ENCODE data around the gene TMEM89. TPM values are rescaled to one million over a fixed set of nuclear protein-coding genes. Genes with fewer than 3 reads are reported as not detected.

The TMEM89 gene
- total and polyA plus RNA-seq, 2 experiments from 2014 or later, result not detected

DNA sequence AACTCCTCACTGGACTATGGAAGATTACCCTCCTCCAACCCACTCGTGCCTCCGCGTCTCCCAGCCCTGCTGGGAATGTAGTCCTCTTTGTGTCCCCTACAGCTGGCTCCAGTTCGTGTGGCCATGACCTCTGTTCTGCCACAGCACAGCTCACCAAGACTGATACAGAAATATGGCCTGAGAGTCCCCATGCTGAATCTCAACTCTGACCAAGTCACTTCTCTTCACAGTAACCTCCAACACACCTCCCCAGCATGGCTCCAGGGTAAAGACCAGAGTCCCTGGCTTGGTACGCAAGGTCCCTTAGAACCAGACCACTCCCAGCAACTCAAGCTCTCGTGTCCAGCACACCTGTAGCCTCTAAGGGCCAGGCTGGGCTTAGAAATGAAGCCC, 24.2 kb downstream of the TMEM89 start:
- no peaks in the 10 kb centered on the region for H3K79me2 ChIP-seq (replicated peaks; ENCODE audit: insufficient read depth)
- TF ChIP-seq ZNF114 (CRISPR knock-in tag; IDR thresholded peaks at IDR 0.05), result no peak
- no peak for TF ChIP-seq ETS1 (IDR thresholded peaks at IDR 0.05)
- H3K4me1 ChIP-seq (ENCODE audit: insufficient read depth), result peaks cover 17% of the 10 kb centered on the region; the same call in 1 of the 2 replicates
- Mint-ChIP-seq H3K36me3 (ENCODE audit: low read depth) (peaks cover 45% of the 10 kb centered on the region), H3K27ac (no peak overlapping the region; the same call in 1 of the 2 replicates), H3K4me1 (peaks cover 12% of the 10 kb centered on the region), H3K4me3 (no peak overlapping the region), H3K27me3 (ENCODE audit: insufficient read depth, low read depth, poor library complexity) (peaks cover 26% of the 10 kb centered on the region), H3K9me3 (no peaks in the 10 kb centered on the region)
- H3K36me3 ChIP-seq (ENCODE audit: insufficient read depth), result peaks cover 6% of the 10 kb centered on the region; the same call in 1 of the 2 replicates
- no peak for ATAC-seq
- H3K4me2 ChIP-seq, result no peak overlapping the region
- H2AFZ ChIP-seq, result no peak overlapping the region
- no peak for DNase-seq (ENCODE audit: low spot score)
- no peak overlapping the region for H3K4me3 ChIP-seq
- H3K27ac ChIP-seq (ENCODE audit: low read depth), result no peak overlapping the region
- H4K20me1 ChIP-seq (replicated peaks; ENCODE audit: insufficient read depth), result peaks cover 7% of the 10 kb centered on the region
- 0 out of 2 replicates have a peak, but pooled peaks cover 7% of the 10 kb centered on the region for H3F3A ChIP-seq (replicated peaks; ENCODE audit: low read depth)
- no peaks in the 10 kb centered on the region for H3K9me2 ChIP-seq (ENCODE audit: insufficient read depth)
- peaks cover 11% of the 10 kb centered on the region; the same call in 1 of the 2 replicates for H3K27me3 ChIP-seq (ENCODE audit: insufficient read depth)

DNA sequence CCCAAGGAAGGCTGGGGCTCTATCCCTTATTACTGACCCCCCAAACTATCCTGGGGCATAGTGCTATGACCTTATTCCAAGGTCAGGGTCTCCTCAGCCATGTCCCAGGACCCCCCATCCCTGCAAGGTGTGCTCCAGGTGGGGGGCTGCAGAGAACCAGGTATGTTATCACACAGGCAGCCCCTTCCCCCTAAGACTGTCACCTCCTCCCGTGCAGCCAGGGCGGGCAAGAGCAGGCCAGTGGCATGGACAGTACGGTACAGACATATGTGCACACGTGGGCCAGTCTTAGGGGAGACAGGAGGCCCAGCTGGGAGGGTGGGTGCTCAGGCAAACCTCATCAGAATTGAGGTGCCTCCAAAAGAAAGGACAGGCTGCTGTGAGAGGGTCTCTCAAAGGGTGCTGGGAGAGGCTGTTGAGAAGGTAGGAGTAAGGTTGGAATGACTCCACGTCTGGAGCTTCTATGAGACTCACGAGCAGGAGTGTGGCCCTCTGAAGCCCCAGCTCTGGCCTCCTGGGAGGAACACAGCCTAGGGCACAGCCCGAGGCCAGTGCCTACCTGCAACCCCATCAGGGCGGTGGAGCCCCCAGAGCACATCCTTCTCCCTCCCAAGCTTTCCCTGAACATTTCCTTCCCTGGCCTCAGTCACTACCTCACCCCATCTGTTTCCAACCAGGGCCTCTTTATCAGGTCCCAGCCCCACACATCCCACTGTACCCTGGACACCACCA, 24.7 kb downstream of the TMEM89 start:
- peaks cover 5% of the 10 kb centered on the region for H4K20me1 ChIP-seq (replicated peaks; ENCODE audit: insufficient read depth)
- H2AFZ ChIP-seq, result no peak overlapping the region
- no peak for DNase-seq (ENCODE audit: low spot score)
- no peak for ATAC-seq
- Mint-ChIP-seq H3K4me3 (no peak overlapping the region), H3K36me3 (ENCODE audit: low read depth) (peaks cover 39% of the 10 kb centered on the region), H3K4me1 (peaks cover 12% of the 10 kb centered on the region), H3K27me3 (ENCODE audit: insufficient read depth, low read depth, poor library complexity) (peaks cover 23% of the 10 kb centered on the region), H3K9me3 (no peaks in the 10 kb centered on the region), H3K27ac (peak overlapping the region; percentile 7; the same call in 1 of the 2 replicates)
- H3K9me2 ChIP-seq (ENCODE audit: insufficient read depth), result no peaks in the 10 kb centered on the region
- no peak overlapping the region for H3K27ac ChIP-seq (ENCODE audit: low read depth)
- peaks cover 6% of the 10 kb centered on the region; the same call in 1 of the 2 replicates for H3K36me3 ChIP-seq (ENCODE audit: insufficient read depth)
- H3K79me2 ChIP-seq (replicated peaks; ENCODE audit: insufficient read depth), result no peaks in the 10 kb centered on the region
- TF ChIP-seq NANOG (IDR thresholded peaks at IDR 0.05; ENCODE audit: borderline replicate concordance) (no peak), REST (IDR thresholded peaks at IDR 0.05; ENCODE audit: unreplicated experiment) (no peak)
- H3K4me1 ChIP-seq (ENCODE audit: insufficient read depth), result peaks cover 17% of the 10 kb centered on the region; the same call in 1 of the 2 replicates
- H3K27me3 ChIP-seq (ENCODE audit: insufficient read depth), result peaks cover 11% of the 10 kb centered on the region; the same call in 1 of the 2 replicates
- H3F3A ChIP-seq (replicated peaks; ENCODE audit: low read depth), result 0 out of 2 replicates have a peak, but pooled peaks cover 7% of the 10 kb centered on the region
- H3K4me2 ChIP-seq, result no peak overlapping the region
- H3K4me3 ChIP-seq, result no peak overlapping the region

Data from GM23338 (cell line).